Ammon's horn (tissue), 1 donor: ENCODE data around the gene PCNX4.
A peak's percentile ranks its signal among the peaks of the same experiment; 100 is the strongest.

ENCODE experiments used
- DNase-seq: peaks from one replicate; pipeline ENCODE4 v3.0.0-alpha.2; 2016; ENCODE audit warnings: low spot score

PCNX4 gene

GRCh38 chr14:60102389-60102788 lies 10.7 kb downstream of the PCNX4 start:
- DNase-seq = no peak

GRCh38 chr14:60106339-60106738 lies 14.6 kb downstream of the PCNX4 start:
- peak; percentile 73 for DNase-seq

- DNase-seq = no peak
Observed at GRCh38 chr14:60107477-60107876, 15.8 kb downstream of the PCNX4 start.

GRCh38 chr14:60111732-60112131 lies 20.0 kb downstream of the PCNX4 start:
- no peak for DNase-seq

GRCh38 chr14:60114881-60115280 lies 23.2 kb downstream of the PCNX4 start:
- DNase-seq = no peak

- DNase-seq = no peak
Observed at GRCh38 chr14:60116181-60116580, 24.5 kb downstream of the PCNX4 start.

- no peak for DNase-seq
Observed at GRCh38 chr14:60125918-60126317, 34.2 kb downstream of the PCNX4 start.

GRCh38 chr14:60133487-60133886 lies 41.8 kb downstream of the PCNX4 start:
- no peak for DNase-seq

GRCh38 chr14:60134702-60135101 lies 43.0 kb downstream of the PCNX4 start:
- no peak for DNase-seq

GRCh38 chr14:60151715-60152114 lies 60.0 kb downstream of the PCNX4 start:
- DNase-seq = peak; percentile 92

GRCh38 chr14:60153991-60154390 lies 62.3 kb downstream of the PCNX4 start:
- peak; percentile 34 for DNase-seq

- DNase-seq = no peak
Observed at GRCh38 chr14:60154671-60155070, 62.9 kb downstream of the PCNX4 start.

- DNase-seq = no peak
Observed at GRCh38 chr14:60160422-60160821, 68.7 kb downstream of the PCNX4 start.

GRCh38 chr14:60161196-60162107 lies 69.7 kb downstream of the PCNX4 start:
- no peak for DNase-seq

GRCh38 chr14:60163693-60164092 lies 72.0 kb downstream of the PCNX4 start:
- DNase-seq = no peak

- DNase-seq = no peak
Observed at GRCh38 chr14:60164404-60164711, 72.6 kb downstream of the PCNX4 start.

GRCh38 chr14:60164712-60165546 lies 73.2 kb downstream of the PCNX4 start, which contains the start of gene DHRS7:
TSS of gene DHRS7 (minus strand) at chr14:60165398. CDS start at chr14:60165309, 89 bp downstream.
- DNase-seq = peak; percentile 91

- no peak for DNase-seq
Observed at GRCh38 chr14:60165547-60165876, 73.8 kb downstream of the PCNX4 start.

GRCh38 chr14:60166142-60166541 lies 74.4 kb downstream of the PCNX4 start:
- no peak for DNase-seq

- no peak for DNase-seq
Observed at GRCh38 chr14:60169722-60170121, 78.0 kb downstream of the PCNX4 start.

GRCh38 chr14:60170948-60171347 lies 79.2 kb downstream of the PCNX4 start:
- DNase-seq = no peak

GRCh38 chr14:60171690-60172089 lies 80.0 kb downstream of the PCNX4 start:
- DNase-seq = no peak
